Keratinocyte (primary cell): Measurements from ENCODE around the gene IVL. TPM values are rescaled to one million over a fixed set of nuclear protein-coding genes. Genes with fewer than 3 reads are reported as not detected.

Source experiments
- DNase-seq: peaks from one replicate; pipeline ENCODE4 v3.0.0-alpha.2; 2011; ENCODE audit warnings: low read depth, missing footprints, low spot score
- FAIRE-seq: peaks from 2 replicates; lab custom pipeline; 2011; peaks lifted over from hg19 to GRCh38; lab: Jason Lieb, UNC
- H2AFZ ChIP-seq: 2 replicates; pipeline ENCODE4 v1.6.0; 2012; ENCODE audit warnings: low read length, control low read depth, inconsistent platforms; ENCODE audit not compliant: control insufficient read depth
- H3K27ac ChIP-seq: 2 replicates; pipeline ENCODE4 v1.5.1; 2011; ENCODE audit warnings: low read length; ENCODE audit not compliant: control insufficient read depth, insufficient read depth
- H3K27me3 ChIP-seq: 3 replicates; pipeline ENCODE4 v1.6.0; 2011; ENCODE audit warnings: low read length; ENCODE audit not compliant: control insufficient read depth, insufficient read depth; ENCODE audit errors: extremely low read depth
- H3K36me3 ChIP-seq, 2 experiments: 2 replicates in 1 of 2; 3 replicates in 1 of 2; pipeline ENCODE4 v1.5.1; 2011; ENCODE audit warnings: low read length in 2 of 2, mild to moderate bottlenecking in 1 of 2; ENCODE audit not compliant: control insufficient read depth in 2 of 2, insufficient read depth in 2 of 2; ENCODE audit errors: extremely low read depth in 1 of 2
- H3K4me1 ChIP-seq: 3 replicates; pipeline ENCODE4 v1.5.1; 2011; ENCODE audit warnings: low read length; ENCODE audit not compliant: control insufficient read depth, insufficient read depth; ENCODE audit errors: extremely low read depth
- H3K4me2 ChIP-seq: 3 replicates; pipeline ENCODE4 v1.6.0; 2011; ENCODE audit warnings: low read depth, low read length; ENCODE audit not compliant: control insufficient read depth, insufficient read depth; ENCODE audit errors: extremely low read depth
- H3K4me3 ChIP-seq, 3 experiments: fragments of 200-600 bp in 1 of 3; sonication (generic) in 1 of 3; 2 replicates in 2 of 3; 3 replicates in 1 of 3; pipeline ENCODE4 v1.5.1; 2011 to 2016; ENCODE audit warnings: low read length in 3 of 3, mild to moderate bottlenecking in 3 of 3, control low read depth in 2 of 3, inconsistent platforms in 1 of 3, low read depth in 1 of 3, mixed read lengths in 1 of 3, mixed run types in 1 of 3, moderate library complexity in 1 of 3; ENCODE audit not compliant: control insufficient read depth in 2 of 3, insufficient read depth in 2 of 3; ENCODE audit errors: extremely low read depth in 1 of 3
- H3K79me2 ChIP-seq: 2 replicates; pipeline ENCODE4 v1.6.0; 2012; ENCODE audit warnings: low read length; ENCODE audit not compliant: control insufficient read depth, insufficient read depth
- H3K9ac ChIP-seq: 3 replicates; pipeline ENCODE4 v1.6.0; 2011; ENCODE audit warnings: low read length; ENCODE audit not compliant: control insufficient read depth, insufficient read depth; ENCODE audit errors: extremely low read depth
- H3K9me1 ChIP-seq: 3 replicates; pipeline ENCODE4 v1.6.0; 2011; ENCODE audit warnings: low read length; ENCODE audit not compliant: control insufficient read depth, insufficient read depth; ENCODE audit errors: extremely low read depth
- H3K9me3 ChIP-seq: 2 replicates; pipeline ENCODE4 v1.5.1; 2012; ENCODE audit warnings: low read depth, low read length; ENCODE audit not compliant: control insufficient read depth
- H4K20me1 ChIP-seq: 3 replicates; pipeline ENCODE4 v1.6.0; 2011; ENCODE audit warnings: low read length; ENCODE audit not compliant: control insufficient read depth, insufficient read depth; ENCODE audit errors: extremely low read depth
- EZH2 ChIP-seq: IDR thresholded peaks from one replicate; pipeline ENCODE4 v1.6.1; 2012; ENCODE audit warnings: inconsistent platforms, mild to moderate bottlenecking, low read length, moderate library complexity
- dilution Hi-C: fragments of 300-500 bp; cut with MboI; formaldehyde crosslinking; loops from one replicate; pipeline ENCODE4 v1.7.0; 2020; ENCODE audit warnings: low sequenced_read_pairs; ENCODE audit not compliant: extremely low pct_ligation_motif_present
- polyA plus RNA-seq, 5 experiments: library from polyadenylated mRNA; depleted of rRNA in 3 of 5; stranded (reverse) in 3 of 5; stranded (forward) in 1 of 5; unstranded in 1 of 5; fragments of >200 nt; gene quantifications; 1 replicate in 1 of 5; 2 replicates in 3 of 5; 3 replicates in 1 of 5; pipeline versions ENCODE4 v1.2.1 to v1.2.3, GENCODE V29; 2011 to 2012; ENCODE audit warnings: missing spikeins in 2 of 5, low read depth in 1 of 5, low replicate concordance in 1 of 5
- TF ChIP-seq, protein P1 (sequence below), 3 experiments: IDR thresholded peaks in 1 of 3; conservative IDR thresholded peaks in 1 of 3; optimal IDR thresholded peaks in 1 of 3; 2 replicates in 2 of 3; 3 replicates in 1 of 3; pipeline versions ENCODE3 to v1.5.1; 2011; ENCODE audit warnings: low read length in 3 of 3, mild to moderate bottlenecking in 3 of 3, moderate library complexity in 2 of 3, control low read depth in 1 of 3, inconsistent platforms in 1 of 3; ENCODE audit not compliant: insufficient read depth in 2 of 3; ENCODE audit errors: extremely low read depth in 1 of 3

IVL gene
- polyA plus RNA-seq, 1 donor (not counting 4 experiments of a cell fraction or from before 2014, with no cell fraction given): 89.2 TPM

DNA sequence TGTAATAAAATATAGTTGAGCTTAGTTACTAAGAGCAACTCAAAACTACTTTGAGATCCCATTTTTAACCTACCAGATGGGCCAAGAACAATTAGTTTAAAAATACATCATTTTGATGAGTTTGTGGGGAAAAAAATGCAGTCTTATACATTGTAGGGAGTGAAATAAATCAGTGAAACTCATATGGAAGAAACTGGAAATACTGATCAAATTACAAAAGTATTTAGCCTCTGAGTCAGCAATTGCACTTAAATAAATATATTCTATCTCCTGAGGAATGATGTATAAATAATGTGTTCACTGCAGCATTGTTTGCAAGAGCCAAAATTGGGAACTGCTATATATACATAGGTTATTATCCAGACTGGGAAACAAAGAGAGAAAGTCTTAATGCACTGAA is 34.9 kb upstream of the IVL start:
- Histone ChIP-seq H3K27me3 (no peaks in the 10 kb centered on the region), H3K9me3 (no peaks in the 10 kb centered on the region), H3K9ac (no peak overlapping the region), H3K9me1 (no peaks in the 10 kb centered on the region), H3K36me3 (no peaks in the 10 kb centered on the region), H3K4me3 (no peak overlapping the region), H3K79me2 (no peaks in the 10 kb centered on the region), H3K27ac (no peak overlapping the region), H4K20me1 (no peaks in the 10 kb centered on the region), H3K4me2 (no peak overlapping the region), H3K4me1 (peaks cover under 1% of the 10 kb centered on the region), H2AFZ (no peak overlapping the region)
- FAIRE-seq (no peak), DNase-seq (no peak)
- dilution Hi-C loops: no loop called here
- TF ChIP-seq, protein P1, sequence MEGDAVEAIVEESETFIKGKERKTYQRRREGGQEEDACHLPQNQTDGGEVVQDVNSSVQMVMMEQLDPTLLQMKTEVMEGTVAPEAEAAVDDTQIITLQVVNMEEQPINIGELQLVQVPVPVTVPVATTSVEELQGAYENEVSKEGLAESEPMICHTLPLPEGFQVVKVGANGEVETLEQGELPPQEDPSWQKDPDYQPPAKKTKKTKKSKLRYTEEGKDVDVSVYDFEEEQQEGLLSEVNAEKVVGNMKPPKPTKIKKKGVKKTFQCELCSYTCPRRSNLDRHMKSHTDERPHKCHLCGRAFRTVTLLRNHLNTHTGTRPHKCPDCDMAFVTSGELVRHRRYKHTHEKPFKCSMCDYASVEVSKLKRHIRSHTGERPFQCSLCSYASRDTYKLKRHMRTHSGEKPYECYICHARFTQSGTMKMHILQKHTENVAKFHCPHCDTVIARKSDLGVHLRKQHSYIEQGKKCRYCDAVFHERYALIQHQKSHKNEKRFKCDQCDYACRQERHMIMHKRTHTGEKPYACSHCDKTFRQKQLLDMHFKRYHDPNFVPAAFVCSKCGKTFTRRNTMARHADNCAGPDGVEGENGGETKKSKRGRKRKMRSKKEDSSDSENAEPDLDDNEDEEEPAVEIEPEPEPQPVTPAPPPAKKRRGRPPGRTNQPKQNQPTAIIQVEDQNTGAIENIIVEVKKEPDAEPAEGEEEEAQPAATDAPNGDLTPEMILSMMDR (optimal IDR thresholded peaks at IDR 0.05 in 1 of 3, IDR thresholded peaks at IDR 0.05 in 1 of 3, conservative IDR thresholded peaks at IDR 0.05 in 1 of 3; ENCODE audit: extremely low read depth in 1 of 3, insufficient read depth in 2 of 3, low read length in 3 of 3): no peak
- no peak for TF ChIP-seq EZH2

DNA sequence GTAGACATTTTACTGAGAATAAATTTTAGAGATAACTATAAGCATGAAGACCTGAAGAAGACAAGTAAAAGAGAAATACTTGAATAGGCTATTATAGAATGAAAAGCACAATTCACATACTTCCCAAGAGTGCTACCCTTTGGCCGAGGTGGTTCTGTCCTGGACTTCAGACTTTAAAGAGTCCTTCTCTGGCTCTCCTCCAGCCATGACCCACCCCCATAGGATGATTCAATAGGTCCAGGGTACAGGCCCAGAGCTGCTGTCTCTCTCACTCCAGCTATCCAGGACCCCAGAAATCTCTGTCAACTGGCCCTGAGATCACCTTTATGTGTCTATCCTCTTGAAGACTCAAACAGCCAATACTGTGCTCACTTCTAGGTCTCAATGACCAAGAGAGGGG is 31.5 kb upstream of the IVL start:
- dilution Hi-C loops: no loop called here
- H2AFZ ChIP-seq: no peak overlapping the region
- TF ChIP-seq, protein P1 (optimal IDR thresholded peaks at IDR 0.05 in 1 of 3, IDR thresholded peaks at IDR 0.05 in 1 of 3, conservative IDR thresholded peaks at IDR 0.05 in 1 of 3; ENCODE audit: extremely low read depth in 1 of 3, insufficient read depth in 2 of 3, low read length in 3 of 3): no peak
- TF ChIP-seq EZH2: no peak

More for the DNA sequence above, 31.5 kb upstream of the IVL start:
- FAIRE-seq (no peak), DNase-seq (no peak)
- Histone ChIP-seq H3K27ac (no peak overlapping the region), H3K9me1 (no peaks in the 10 kb centered on the region), H3K27me3 (no peaks in the 10 kb centered on the region), H4K20me1 (no peaks in the 10 kb centered on the region), H3K4me2 (no peak overlapping the region), H3K4me1 (peaks cover 22% of the 10 kb centered on the region), H3K79me2 (no peaks in the 10 kb centered on the region), H3K9me3 (no peaks in the 10 kb centered on the region), H3K4me3 (no peak overlapping the region), H3K9ac (no peak overlapping the region), H3K36me3 (no peaks in the 10 kb centered on the region)
